ENCODE results near the gene SLCO2B1. TPM values are rescaled to one million over a fixed set of nuclear protein-coding genes. Genes with fewer than 3 reads are reported as not detected.
A peak's percentile ranks its signal among the peaks of the same experiment; 100 is the strongest.

Gene SLCO2B1
- total RNA-seq, 6 experiments from 2014 or later, result 145 to 316 (median 199) TPM

GRCh38 chr11:75174781-75175370 is 24.0 kb downstream of the SLCO2B1 start:
- ATAC-seq (peak; percentile 27 to 60 (median 44)), DNase-seq (no peak)
- Histone ChIP-seq H3K27me3 (no peaks in the 10 kb centered on the region), H3K27ac (peak overlapping the region in 2 of 3 donors; percentile 0 to 43), H3K4me3 (no peak overlapping the region), H3K9me3 (no peaks in the 10 kb centered on the region), H3K36me3 (peaks cover 0 to 75% (median 19%) of the 10 kb centered on the region in 4 donors), H3K4me1 (peaks cover 0 to 20% (median 2%) of the 10 kb centered on the region in 4 donors)
- TF ChIP-seq POLR2A (IDR thresholded peaks at IDR 0.05) (peak; percentile 17), CTCF (IDR thresholded peaks at IDR 0.05) (no peak)
- 29% methylated on average over 6 of the region's 7 CpGs for WGBS (ENCODE audit: insufficient coverage, low coverage, low lambda C conversion rate, missing lambda C conversion rate)
- intact Hi-C loops (cut with DNase I), result no loop called here

GRCh38 chr11:75182664-75183063 is 31.8 kb downstream of the SLCO2B1 start:
- no peak overlapping the region for H3K27ac ChIP-seq
- H3K36me3 ChIP-seq, result peaks cover 0 to 76% (median 10%) of the 10 kb centered on the region in 4 donors
- 21% methylated on average over 3 of the region's 3 CpGs for WGBS (ENCODE audit: insufficient coverage, low coverage, low lambda C conversion rate, missing lambda C conversion rate)
- no peaks in the 10 kb centered on the region for H3K9me3 ChIP-seq
- no peak overlapping the region for H3K4me3 ChIP-seq
- H3K4me1 ChIP-seq, result peaks cover 0 to 5% (median 2%) of the 10 kb centered on the region in 4 donors
- TF ChIP-seq POLR2A (IDR thresholded peaks at IDR 0.05) (peak; percentile 8), CTCF (IDR thresholded peaks at IDR 0.05) (no peak)
- no peaks in the 10 kb centered on the region for H3K27me3 ChIP-seq
- ATAC-seq (peak; percentile 23 to 63 (median 30)), DNase-seq (peak in 1 of 3 donors; percentile 16)
- intact Hi-C loops (cut with DNase I), result no loop called here

- DNase-seq, result no peak
- WGBS (ENCODE audit: insufficient coverage, low coverage, low lambda C conversion rate, missing lambda C conversion rate), result 88% methylated on average over 4 of the region's 4 CpGs
- TF ChIP-seq CTCF (IDR thresholded peaks at IDR 0.05) (no peak), POLR2A (IDR thresholded peaks at IDR 0.05) (no peak)
- no peak for ATAC-seq
- Histone ChIP-seq H3K9me3 (no peaks in the 10 kb centered on the region), H3K4me1 (peaks cover 0 to 15% (median 6%) of the 10 kb centered on the region in 4 donors), H3K36me3 (peaks cover 0 to 88% (median 17%) of the 10 kb centered on the region in 4 donors), H3K27ac (no peak overlapping the region), H3K27me3 (no peaks in the 10 kb centered on the region), H3K4me3 (no peak overlapping the region)
- intact Hi-C loops (cut with DNase I), result no loop called here
Measured at GRCh38 chr11:75184051-75184450, 33.1 kb downstream of the SLCO2B1 start.

- H3K36me3 ChIP-seq, result peaks cover 0 to 92% (median 19%) of the 10 kb centered on the region in 4 donors
- H3K9me3 ChIP-seq, result no peaks in the 10 kb centered on the region
- H3K27ac ChIP-seq, result no peak overlapping the region
- peaks cover 0 to 20% (median 8%) of the 10 kb centered on the region in 4 donors for H3K4me1 ChIP-seq
- TF ChIP-seq POLR2A (IDR thresholded peaks at IDR 0.05), result no peak
- no peak for TF ChIP-seq CTCF (IDR thresholded peaks at IDR 0.05)
- H3K27me3 ChIP-seq, result no peaks in the 10 kb centered on the region
- H3K4me3 ChIP-seq, result no peak overlapping the region
- intact Hi-C loops (cut with DNase I), result no loop called here
- DNase-seq (peak in 1 of 3 donors; percentile 1), ATAC-seq (no peak)
- 62% methylated on average over 3 of the region's 3 CpGs for WGBS (ENCODE audit: insufficient coverage, low coverage, low lambda C conversion rate, missing lambda C conversion rate)
Measured at GRCh38 chr11:75184757-75185425, 34.0 kb downstream of the SLCO2B1 start.

All from right lobe of liver (tissue), 6 donors.